NCI-H2081 treated with DMSO at 0.1 percent for 48 hours (cell line): ENCODE data around the gene FAM135A.
"Not testable (repeated sequence)": the region's sequence is repeated elsewhere in the genome, so short reads cannot be mapped to it uniquely, and the experiment has no call there.

Source experiments
- DNase-seq: peaks from one replicate; lab custom pipeline; 2025; lab: John Stamatoyannopoulos, UW

The FAM135A gene

DNA sequence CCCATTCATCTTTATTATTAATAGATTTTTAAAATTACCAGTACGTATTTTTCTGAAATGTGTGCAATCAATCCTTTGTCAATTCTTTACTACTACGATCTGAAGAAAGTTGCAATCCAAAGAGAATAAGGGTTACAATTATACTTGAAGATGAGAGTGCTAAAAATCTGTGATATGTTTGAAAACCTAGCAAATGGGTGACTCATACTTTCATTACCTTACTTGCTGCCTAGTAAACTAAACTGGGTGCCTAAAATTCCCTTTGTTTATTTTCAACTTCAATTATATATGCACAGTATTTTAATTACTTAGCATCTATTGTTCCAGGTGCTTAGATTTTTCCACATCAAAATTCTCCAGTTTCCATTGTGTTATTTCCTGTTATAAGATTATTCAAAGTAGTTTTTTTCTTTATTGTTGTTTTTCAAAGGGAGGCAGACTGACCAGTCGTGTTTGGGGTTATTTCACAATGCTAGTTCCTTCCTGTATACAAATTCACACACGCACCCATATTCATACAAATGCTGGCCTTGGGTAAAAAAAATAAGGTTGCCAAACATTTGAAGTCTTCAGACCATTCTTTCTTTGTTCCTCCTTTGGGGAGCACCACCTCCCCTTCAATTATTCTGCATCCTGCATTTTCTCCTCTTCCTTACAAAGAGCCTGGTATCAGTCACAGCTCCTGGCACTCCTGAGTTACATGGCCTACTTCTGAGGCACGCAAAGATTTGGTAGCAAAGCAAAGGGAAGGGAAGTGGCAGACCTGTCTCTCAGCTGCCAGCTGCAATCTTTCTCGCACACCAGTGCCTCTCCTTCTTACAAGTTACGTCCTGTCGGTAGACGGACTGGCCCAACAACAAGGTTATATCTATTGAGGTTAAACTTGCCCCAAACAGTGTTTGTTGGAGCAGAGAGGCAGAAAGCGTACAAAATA is 16.2 kb upstream of the FAM135A start:
- DNase-seq, result no peak

DNA sequence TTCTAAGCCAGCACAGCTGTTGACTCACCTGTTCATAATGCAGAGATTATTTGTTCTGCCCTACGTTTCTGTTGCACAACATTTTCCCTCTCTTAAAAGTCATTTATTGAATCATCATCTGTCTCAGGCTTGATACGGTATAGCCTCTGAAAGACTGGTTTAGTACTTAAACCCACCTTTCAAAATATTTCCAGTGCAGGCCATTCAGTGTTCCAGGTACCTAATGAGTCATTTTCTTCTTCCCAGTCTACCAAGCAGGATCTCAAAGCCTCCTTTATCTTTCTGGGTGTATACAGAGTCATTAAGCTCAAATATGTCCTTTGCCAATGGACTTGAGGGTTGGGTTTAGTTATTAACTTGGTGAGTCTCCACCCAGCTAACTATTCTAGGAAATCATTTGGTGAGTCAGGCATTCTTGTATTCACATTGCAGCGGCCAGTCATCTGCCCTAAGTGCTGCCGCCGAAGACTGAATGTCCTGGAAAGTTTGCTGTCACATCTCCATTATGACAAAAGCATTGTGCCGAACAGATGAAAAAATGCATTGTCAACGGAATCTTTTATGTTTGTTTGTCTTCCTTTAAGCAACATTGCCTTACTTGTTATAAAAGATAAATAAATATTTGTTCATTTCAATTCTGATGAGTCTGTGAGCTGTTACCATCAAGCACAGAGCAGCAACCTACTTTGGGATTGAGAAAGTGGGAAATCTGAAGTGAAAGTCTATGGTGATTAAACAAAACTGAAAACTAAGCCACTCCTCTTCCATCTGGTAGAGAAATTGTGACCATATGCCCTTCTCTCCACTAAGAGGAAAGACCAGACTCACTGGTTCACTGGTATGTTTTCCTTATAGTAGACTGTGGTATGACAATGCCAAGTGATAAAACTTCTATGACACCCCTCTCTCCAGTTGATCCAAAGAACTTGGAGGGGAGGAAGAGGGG is 14.3 kb upstream of the FAM135A start:
- DNase-seq, result no peak

DNA sequence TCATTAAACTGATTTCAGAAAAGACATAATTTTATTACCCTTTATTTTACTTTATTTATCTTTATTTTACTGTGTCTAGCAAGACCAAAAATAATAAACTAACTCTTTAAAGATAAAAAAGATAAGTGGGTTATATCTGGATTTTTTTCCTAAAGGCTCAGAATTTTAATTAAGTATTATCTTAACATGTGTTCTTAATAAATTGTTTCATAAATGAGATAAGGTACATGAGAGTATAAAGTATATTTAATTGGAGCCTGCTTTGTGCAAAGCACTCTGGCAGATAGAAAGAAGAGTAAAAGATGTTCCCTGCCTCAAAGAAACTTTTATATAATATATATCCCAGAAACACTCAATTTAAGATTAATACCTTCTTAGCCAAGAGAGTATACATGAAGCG is 8.7 kb upstream of the FAM135A start:
- no peak for DNase-seq

DNA sequence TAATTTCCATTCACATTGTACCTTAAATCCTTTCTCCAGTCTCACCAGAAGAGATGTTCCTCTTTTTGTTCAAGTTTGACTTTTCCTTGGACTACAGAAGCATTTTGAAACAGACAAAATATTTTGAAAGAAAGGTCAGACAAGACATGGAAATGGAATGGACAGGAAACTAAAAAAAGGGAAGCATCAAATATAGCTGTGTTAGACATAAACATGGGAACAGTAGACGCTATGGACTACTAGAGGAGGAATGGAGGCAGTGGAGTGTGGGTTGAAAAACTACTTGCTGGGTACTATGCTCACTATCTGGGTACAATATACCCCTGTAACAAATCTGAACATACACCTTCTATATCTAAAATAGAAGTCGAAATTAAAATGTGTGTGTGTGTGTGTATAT is 4.1 kb upstream of the FAM135A start:
- no peak for DNase-seq

DNA sequence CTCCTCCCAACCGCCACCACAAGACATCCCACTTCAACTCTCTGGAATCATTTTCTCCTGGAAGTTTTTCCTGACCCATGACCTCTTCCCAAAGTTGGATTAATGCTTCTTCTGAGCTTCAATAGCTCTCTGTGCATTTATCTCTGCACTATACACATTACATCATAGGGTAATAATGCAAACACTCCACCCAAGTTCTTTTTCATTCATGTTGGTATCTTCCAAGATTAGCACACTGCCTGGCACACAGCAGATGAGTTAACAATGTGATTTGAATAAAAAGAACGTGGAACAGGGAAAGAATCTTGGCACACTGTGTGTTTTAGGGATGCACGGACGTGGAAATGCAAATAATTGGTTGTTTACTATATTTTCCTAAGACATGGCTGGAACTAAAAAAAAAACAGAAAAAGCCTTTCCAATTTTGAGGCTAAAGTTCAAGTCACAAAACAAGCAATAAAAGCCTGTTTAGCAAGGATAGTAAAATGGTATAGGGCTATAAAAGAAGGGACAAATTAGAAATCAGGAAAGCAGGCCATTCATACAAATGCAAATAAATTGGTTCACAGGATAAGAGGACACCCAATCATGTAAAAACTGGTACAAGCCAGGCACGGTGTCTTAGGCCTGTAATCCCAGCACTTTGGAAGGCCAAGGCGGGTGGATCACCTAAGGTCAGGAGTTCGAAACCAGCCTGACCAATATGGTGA is 1.6 kb upstream of the FAM135A start:
- DNase-seq, result no peak

DNA sequence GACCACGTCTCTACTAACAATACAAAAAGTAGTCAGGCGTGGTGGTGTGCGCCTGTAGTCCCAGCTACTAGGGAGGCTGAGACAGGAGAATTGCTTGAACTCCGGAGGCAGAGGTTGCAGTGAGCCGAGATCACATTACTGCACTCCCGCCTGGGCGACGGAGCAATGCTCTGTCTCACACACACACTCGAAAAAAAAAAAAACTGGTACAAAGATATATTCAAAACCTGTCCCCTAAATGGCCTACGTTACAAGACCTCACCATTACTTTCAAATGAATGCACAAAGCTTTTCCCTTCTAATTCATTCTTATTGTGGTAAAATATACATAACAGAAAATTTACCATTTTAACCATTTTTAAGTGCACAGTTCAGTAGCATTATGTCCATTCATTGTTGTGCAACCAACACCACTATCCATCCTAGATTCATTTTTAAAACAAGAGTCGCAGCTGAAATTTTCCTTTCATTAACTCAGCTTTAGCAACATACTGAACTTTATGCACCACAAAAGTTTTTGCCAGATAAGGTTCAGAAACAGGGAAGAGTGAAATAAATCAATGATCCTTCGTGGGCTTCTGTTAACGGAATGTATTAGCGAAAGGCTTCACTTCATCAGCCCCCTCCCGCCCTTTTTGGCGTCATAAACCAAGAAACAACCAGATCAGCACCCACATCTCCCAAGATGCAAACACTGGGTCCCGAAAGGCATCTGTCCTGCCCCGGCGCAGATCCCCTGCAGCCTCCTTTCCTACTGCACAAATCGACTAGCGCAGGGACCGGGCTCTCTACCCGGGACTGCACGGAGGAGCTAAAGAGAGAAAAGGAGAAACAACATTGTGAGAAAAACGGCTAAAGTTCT is 825 bp upstream of the FAM135A start:
- no peak for DNase-seq

DNA sequence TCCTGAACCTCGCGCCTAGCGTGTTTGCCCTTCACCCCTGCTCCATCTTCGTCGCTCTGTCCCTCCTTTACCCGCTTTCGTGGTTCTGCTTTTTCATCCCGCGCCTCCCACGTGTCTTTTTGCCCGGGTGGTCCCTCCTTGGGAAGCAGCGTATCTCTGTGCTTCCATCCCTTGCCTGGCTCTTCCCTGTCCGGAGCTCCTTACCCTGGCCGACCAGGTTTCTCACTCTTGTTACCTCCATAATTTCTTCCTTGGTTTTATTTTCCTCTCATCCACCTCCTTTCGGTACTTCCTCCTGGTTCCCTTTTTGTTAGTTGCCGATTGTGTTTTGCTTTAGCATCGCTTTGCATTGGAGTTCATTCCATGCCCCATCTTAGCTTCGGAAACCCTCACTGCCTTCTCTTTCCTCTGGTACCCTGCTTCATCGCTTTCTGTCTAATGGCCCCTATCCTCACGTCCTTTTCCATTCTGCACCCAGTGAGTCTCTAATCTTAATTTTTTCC is 735 bp downstream of the FAM135A start:
- no peak for DNase-seq

DNA sequence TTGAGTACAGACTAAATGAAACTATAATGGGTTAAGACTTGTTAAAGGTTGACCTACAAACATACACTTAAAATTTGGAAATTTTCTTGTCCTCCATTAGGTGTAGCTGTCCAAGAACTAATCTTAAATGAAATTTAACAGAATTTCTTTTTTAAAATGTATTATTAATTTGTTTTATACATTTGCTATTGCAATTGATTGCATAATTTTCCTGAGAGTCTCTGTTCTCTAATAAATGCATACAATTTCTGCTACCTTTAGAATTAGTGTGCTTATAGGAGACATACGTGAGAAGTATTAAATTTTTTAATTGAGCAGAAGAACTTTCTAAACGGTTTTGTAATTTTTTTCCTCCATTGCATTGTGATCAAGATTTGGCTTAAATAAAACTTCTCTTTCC is 1.5 kb downstream of the FAM135A start:
- no peak for DNase-seq

DNA sequence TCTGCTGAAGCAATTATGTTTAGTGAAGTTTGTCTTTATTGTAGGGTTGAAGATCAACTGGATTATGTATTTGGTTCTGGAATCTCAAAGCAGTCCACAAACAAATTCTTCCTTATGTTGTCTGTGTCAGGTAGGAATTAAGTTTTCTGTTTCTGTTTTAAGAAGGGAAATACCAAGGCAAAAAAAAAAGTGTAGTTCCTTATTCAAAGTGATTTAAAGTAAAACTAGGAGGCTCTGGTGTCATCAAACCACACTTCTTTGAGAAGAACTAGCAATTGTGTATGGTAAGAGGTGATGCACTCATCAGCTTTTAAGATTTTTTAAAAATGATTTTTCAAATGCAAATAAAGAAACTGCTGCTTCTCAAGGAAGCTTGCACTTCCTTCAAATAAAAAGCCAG is 1.9 kb downstream of the FAM135A start:
- DNase-seq, result no peak

DNA sequence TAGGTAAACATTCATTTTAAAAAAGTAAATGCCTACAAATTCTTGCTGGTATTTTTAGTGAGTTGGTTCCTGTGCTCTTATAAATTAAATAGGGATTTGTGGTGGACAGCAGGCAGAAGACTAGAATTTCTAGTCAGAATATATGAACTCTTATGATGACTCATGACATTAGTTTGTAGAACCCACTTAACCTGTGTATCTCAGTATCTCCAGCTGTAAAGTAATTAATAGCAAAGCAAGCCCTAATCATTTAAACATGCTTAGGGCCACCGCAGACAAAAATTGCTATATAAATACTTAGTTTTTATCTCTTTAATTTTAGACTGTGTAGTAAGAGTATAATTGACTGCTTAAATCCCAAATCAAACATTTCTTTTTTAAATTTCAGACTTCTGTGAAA is 2.4 kb downstream of the FAM135A start:
- no peak for DNase-seq

DNA sequence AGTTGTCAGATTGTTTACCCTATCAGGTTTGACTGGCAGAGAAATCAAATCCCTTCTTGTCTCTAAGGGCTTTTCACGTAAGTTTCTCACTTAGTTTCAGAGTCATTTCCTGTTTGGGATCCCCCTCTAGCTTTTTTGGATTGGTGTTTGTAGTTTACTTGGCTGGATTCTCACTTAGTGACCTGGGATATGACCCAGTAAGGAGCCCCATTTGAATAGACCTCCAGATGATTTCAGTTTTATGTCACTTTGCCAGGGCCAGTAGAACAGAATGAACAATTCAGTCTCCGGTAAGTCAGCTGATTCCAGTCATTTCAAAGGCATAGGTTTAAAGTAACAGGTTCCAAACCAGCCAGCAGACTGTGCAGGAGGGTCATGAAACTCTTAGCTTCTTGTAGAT is 8.2 kb downstream of the FAM135A start:
- DNase-seq, result no peak

DNA sequence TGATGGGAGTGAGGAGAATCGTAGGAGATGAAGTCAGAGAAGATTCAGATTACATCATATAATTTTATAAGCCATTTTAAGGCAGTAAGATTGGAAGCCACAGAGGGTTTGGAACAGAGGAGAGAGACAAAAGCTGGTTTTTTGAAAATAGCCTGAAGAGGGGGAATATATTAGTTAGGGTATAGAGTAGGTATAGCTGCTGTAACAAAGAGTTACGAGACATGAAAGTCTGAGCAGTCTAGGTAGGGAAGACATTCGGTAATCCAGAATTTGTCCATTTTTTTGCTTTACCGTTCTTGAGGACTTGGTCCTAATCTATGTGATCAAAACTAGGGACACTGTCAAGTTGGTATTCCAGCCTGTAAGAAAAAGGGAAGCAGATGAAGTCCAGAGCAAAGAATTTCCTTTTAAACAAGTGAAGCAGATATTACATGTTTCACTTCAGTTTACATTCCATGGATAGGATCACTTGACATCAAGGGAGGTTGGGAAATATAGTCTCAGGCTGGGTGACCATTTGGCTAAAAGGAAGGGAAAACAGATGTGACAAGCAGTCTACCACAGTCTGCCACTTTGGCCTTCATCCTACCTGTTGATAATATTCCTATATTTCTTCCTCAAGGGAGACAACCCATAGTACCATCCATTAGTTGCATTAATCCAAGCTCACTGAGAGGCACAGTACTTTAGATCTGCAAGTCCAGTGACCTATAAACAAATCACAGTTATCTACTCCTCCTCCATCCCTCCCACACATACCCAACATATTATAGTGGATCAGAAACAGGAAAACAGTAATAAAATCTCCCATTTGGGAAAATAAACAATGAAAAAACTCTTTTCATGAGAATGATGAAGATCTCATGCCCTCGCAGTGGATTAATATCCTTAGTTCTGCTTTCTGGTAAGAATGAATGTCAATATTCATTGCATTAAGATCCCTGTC is 10.2 kb downstream of the FAM135A start:
- DNase-seq, result no peak

DNA sequence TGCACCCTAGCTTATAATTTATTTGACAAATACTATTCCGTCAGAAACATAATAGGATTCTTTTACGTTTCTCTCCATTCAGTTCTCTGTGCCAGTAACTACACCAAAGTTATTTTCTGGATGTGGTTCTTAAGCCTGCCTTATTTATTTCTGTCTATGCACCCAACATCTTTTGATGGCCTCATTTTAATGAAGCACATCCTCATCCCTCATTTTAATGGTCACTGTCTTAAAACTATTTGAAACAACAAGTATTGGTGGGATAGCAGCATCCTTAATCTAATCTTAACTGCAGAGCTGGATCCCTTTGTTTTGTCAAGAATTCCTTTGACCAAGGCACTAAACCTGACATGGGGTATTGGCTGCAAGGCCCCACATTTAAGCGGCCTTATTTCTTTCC is 11.0 kb downstream of the FAM135A start:
- no peak for DNase-seq

DNA sequence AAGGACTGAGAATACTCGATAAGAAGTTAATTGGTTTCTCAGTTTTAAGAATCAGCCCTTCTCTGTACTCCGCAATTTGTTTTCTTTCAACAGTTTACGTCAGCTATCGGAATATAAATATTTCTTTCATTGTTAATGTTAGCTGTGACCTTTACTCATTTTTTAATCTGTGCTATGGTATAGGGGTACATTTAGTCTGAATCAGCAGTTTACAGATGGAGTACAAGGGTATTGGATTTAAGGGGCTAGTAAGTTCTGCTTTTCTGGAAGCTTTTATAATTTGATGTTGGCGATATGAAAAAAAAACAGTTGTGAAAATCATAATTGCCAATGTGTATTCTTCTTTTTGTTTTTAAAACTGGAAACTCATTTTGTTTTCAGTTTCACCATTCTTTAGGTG is 23.0 kb downstream of the FAM135A start:
- DNase-seq, result no peak

DNA sequence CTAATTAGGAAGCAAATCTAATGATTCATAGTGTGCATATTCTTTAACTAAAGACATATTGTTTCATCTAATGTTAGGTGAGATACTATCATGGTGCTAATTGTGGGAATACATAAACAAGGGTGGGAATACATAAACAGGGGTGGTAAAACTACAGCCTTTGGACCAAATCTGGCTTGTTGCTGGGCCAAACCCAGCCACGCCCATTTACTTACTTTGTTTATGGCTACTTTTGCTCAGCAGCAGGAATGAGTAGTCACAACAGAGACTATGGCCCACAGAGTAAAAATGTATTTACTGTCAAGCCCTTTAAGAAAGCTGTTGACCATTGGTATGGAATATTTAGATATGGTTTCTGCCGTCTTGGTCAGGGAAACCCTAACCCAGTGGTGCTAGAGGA is 31.7 kb downstream of the FAM135A start:
- no peak for DNase-seq

DNA sequence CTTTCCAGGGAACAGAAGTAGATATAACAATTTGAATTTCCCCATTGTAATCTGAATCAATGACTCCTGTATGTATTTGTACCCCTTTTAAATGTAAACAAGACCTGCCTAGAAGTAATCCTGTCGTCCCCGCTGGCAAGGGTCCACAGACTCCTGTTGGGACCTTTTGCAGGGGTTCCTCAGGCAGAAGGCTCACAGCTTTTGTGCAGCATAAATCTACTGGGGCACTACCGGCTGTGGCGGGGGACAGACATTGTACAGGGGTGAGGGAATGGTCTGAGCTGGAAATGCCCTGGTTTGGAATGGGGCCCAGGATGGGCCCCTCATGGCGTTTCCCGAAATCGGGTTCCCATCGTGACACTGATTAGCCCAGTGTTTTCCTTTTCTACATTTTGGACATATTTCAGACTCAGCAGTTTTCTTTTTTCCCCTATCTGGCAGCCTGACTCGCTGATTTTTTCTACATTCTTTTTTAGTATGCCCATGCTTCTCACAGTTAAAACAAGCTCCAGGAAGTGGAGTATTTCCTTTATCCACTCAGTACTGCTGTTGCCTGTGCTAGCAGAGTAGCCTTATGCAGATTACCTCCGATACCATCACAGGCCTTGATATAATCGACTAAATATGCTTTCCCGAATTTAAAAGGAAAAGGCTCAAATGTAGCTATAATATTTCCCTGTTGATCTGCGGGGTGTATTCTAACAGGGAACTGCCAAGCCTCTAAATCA is 34.2 kb downstream of the FAM135A start:
- not testable (repeated sequence) for DNase-seq

DNA sequence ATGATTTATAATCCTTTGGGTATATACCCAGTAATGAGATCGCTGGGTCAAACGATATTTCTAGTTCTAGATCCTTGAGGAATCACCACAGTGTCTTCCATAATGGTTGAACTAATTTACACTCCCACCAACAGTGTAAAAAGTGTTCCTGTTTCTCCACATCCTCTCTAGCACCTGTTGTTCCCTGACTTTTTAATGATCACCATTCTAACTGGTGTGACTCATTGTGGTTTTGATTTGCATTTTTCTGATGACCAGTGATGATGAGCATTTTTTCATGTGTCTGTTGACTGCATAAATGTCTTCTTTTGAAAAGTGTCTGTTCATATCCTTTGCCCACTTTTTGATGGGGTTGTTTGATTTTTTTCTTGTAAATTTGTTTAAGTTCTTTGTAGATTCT is 40.6 kb downstream of the FAM135A start:
- not testable (repeated sequence) for DNase-seq

DNA sequence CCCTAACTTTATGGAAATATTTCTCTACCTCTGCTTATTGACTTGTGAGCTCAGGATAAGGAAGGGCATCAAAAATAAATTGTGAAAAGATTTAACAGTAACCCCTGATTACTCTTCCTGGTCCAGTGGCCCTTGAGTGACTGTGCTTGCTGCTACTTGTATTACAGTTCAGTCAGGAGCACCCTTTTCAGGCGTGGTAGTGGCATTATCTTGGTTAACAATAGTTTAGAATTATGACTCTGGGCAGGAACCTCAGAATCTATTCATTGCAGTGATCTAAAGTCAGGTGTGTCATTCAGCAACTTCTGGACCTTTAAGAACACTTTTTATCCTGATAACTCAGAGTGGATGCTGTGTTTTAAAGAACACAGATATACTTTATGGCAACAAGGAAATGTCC is 43.4 kb downstream of the FAM135A start:
- no peak for DNase-seq

DNA sequence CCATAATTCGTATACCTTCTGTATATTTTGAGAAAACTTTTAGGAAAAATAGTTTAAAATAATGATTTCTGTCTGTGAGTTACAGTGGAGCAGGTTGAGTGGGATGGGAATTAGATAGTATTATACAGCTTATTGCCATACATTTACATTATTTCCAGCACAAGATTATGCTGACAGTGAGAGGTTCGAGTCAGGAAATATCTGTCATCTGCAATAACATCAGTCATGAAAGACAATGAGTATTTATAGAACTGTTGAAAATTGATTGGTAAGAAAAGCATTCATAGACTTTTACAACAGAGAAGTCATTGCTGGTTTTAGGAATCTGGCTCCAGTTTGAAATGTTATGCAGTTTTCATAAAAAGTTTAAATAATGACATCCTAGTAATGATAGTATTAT is 45.9 kb downstream of the FAM135A start:
- DNase-seq, result no peak
